GM19438 (cell line): ENCODE measurements around the gene ALKBH6.
"Not testable (repeated sequence)": the region's sequence is repeated elsewhere in the genome, so short reads cannot be mapped to it uniquely, and the experiment has no call there.

Experiments
- ATAC-seq: cut with Tn5 transposase; IDR thresholded peaks from one replicate; pipeline ENCODE4 v1.9.1; 2021; ENCODE audit warnings: low read depth; ENCODE audit not compliant: unreplicated experiment

The ALKBH6 gene

GRCh38 chr19:35995048-35995993 is 18.7 kb downstream of the ALKBH6 start, which contains the start of gene SDHAF1:
TSS of gene SDHAF1 (plus strand) at chr19:35995188. CDS start at chr19:35995275, 87 bp downstream.
- peak; percentile 74 for ATAC-seq

DNA sequence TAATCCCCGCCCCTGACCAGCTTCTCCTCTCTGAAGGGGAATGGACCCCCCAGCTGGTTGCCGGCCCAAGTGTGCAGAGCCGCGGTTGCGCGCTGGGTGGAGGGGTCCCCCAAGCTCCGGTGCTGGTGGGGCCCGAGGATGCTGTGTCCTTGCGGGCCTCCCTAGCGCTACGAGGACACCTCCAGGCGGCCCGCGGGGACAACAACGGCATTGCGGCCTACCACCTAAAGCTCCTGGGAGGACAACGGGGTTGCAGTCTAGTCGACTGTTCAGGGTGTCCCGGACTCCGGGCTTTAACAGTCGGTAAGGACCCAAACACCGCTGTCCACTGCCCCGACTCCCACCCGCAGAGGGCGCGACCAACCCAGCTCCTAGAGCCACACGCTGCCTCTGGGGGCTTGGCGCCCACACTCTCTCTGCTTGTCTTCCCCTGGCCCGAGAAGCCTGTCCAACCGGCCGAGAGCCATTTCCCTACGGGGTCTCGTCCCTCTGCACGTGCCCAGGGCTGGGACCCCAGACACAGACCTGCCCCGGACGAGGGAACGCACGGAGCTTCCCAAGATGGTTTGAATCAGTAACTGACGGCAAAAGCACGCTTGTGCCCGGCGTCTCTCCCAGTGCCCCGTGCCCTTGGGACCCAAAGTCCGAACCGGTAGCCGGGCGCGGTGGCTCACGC is 20.0 kb downstream of the ALKBH6 start:
- ATAC-seq: no peak

GRCh38 chr19:35992907-35993765 is 20.9 kb downstream of the ALKBH6 start:
- ATAC-seq: no peak

DNA sequence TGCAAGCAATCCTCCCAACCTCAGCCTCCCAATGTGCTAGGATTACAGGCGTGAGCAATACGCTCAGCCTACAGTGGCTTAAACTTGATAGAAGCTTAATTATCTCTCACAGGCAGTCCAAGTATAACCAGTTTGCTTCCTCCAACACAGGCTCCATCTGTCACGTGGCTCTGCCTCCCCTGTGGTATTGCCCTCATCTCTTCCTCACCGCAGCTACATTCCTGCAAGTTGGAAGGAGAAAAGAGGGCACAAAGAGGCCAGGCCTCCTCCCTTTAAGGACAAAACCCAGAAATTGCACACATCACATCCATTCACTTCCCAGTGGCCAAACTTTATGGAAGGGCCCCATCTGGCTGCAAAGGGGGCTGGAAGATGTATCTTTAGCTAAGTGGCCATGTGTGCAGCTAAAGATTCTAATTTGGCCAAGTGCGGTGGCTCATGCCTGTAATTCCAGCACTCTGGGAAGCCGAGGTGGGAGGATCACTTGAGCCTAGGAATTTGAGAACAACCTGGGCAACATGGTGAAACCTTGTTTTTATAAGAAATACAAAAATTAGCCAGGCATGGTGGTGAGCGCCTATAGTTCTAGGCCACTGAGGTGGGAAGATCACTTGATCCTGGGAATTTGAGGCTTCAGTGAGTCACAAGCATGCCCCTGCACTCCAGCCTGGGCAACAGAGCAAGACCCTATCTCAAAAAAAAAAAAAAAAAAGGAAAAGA is 22.1 kb downstream of the ALKBH6 start:
- ATAC-seq: no peak

- ATAC-seq: no peak
These were observed 23.0 kb downstream of the ALKBH6 start for GRCh38 chr19:35990771-35991730.

DNA sequence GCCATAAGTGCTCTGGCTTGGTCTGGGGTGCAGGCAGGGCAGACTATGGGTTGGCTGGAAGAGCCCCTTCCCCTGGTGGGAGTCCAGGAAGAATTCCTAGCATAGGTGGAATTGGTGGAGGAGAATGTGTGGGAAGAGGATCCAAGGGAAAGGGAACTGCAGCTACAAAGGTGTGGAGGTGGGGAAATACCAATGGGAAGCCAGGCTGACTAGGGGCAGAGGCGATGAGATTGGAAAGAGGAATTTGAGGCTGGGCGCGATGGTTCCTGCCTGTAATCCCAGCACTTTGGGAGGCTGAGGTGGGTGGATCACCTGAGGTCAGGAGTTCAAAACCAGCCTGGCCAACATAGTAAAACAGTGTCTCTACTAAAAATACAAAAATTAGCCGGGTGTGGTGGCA is 23.9 kb downstream of the ALKBH6 start:
- no peak for ATAC-seq

DNA sequence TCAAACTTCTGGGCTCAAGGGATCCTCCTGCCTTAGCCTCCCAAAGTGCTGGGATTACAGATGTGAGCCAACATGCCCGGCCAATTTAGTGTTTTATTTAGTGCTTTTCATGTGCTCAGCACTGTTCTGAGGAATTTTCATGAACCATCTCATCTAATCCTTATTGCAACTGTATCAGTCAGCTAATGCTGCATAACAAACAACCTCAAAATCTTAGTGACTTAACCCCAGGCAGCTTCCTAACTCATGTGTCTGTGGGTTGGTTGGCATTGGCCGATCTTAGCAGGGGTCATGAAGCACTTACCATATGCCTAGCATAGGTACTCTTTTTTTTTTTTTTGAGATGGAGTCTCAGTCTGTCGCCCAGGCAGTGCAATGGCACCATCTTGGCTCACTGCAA is 25.2 kb downstream of the ALKBH6 start:
- no peak for ATAC-seq

GRCh38 chr19:35987571-35987896 is 26.5 kb downstream of the ALKBH6 start:
- ATAC-seq: no peak

DNA sequence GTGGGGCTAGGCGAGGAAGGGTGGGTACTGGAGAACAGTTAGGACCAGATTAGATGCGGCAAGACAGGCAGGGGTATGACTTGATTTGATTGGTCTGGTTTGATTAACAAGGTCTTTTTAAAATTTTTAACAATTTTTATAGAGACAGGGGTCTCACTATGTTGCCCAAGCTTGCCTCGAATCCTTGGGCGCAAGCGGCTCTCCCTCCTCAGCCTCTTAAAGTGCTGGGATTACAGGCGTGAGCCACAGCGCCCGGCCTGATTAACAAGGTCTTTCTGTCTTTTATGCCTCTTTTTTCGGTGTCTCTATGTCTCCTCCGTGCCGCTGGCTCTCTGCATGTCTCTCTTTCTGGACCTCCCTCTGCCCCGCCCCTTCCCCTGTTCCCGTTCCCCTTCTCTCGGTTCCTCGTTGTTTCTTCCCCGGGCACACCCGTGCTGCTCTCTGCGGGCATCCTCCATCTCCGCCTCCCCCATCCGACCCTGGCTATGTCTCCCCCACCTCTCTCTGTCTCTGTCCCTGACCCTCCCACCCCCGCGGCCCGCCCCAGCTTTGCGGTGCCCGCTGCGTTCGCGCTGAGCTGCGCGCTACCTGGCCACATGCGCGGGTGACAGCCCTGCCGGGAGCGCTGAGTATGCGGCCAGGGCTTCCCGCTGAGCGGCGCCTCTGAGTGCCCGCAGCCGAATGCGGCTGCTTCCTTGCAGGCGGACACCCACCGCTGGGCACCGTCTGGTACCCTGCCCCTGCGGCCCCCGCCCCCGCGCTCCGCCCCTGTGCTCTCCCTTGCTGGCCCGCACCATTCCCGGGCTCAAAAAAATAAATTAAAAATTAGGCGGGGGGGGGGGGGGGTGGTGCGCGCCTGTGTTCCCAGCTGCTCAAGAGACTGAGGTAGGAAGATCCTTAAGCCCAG is 27.1 kb downstream of the ALKBH6 start:
- no peak for ATAC-seq

- ATAC-seq: no peak
These were observed 27.9 kb downstream of the ALKBH6 start for GRCh38 chr19:35986111-35986510.

GRCh38 chr19:35983177-35983576 is 30.8 kb downstream of the ALKBH6 start:
- ATAC-seq: no peak

- not testable (repeated sequence) for ATAC-seq
These were observed 33.0 kb downstream of the ALKBH6 start for GRCh38 chr19:35980997-35981396.

DNA sequence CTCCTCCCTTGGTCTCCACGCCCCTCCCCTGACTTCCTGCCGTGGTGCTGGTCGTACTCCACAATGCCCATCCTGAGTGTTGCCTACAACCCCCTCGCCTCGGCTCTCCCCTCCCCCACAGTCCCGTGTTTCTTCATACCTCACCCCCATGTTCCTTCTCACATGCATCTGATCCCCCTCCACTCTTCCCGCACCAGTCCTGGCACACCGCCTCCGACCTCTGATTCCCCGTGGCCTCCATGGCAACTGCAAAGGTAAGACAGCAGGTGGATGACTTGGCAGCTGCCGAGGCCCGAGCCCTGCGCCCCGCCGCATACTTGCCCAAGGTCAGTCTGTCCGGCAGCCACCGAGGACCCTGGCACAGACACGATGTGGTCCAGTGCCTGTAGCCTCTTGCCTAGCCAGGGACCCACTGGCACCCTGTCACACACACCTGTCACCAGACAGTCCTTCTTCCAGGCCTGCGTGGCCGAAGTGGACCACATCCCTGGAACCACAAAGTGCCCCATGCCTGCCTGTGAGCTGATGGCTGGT is 35.1 kb downstream of the ALKBH6 start:
- ATAC-seq: no peak

- ATAC-seq: no peak
These were observed 35.7 kb downstream of the ALKBH6 start for GRCh38 chr19:35978271-35978670.

DNA sequence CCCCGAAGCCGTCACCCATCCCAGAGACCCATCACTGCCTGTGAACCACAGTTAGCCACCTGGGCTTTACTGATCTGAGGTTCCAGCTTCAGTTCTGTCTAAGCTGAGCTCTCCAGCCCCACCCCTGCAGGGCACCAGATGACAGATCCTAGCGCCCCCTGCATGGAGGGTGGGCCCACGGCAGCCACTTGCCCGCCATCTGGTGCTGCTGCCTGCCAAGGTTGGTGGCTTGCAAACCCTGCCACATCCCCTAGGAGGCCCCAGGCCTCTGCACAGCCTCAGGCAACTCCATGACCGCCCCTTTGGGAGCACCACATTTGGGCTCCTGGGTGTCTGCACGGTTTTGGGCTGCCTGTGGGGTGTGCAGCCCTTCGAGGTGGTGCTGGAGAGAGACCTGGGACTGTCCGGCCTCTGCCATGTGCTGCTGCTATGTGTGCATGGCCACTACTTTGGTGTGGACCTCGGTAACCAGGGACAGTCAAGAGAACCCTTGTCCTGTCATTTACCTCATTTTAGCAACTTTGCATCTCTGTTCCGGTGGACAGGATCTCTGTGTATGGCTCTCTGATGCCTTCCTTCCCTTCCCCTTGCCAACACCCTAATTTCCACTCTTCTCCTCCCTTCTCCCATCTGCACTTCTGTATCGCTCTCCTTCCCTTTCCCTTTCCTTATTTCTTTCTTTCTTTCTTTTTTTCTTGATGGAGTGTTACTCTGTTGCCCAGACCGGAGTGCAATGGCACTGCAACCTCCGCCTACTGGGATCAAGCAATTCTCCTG is 36.4 kb downstream of the ALKBH6 start:
- no peak for ATAC-seq

GRCh38 chr19:35975608-35976214 is 38.3 kb downstream of the ALKBH6 start:
- ATAC-seq: no peak

GRCh38 chr19:35973487-35973886 is 40.5 kb downstream of the ALKBH6 start:
- no peak for ATAC-seq
